ENCODE data around the gene CDKN2A. TPM values are rescaled to one million over a fixed set of nuclear protein-coding genes. Genes with fewer than 3 reads are reported as not detected.

The CDKN2A gene
- total RNA-seq, 4 donors from 2014 or later = 1.3 to 20.9 (median 2.5) TPM

- TF ChIP-seq CTCF (IDR thresholded peaks at IDR 0.05; ENCODE audit: low read depth) = no peak
Measured at GRCh38 chr9:21935631-21936030, 58.6 kb downstream of the CDKN2A start.

- TF ChIP-seq CTCF (IDR thresholded peaks at IDR 0.05; ENCODE audit: low read depth) = no peak
Measured at GRCh38 chr9:21933865-21934264, 60.3 kb downstream of the CDKN2A start.

- TF ChIP-seq CTCF (IDR thresholded peaks at IDR 0.05; ENCODE audit: low read depth) = no peak
Measured at GRCh38 chr9:21933281-21933680, 60.9 kb downstream of the CDKN2A start.

DNA sequence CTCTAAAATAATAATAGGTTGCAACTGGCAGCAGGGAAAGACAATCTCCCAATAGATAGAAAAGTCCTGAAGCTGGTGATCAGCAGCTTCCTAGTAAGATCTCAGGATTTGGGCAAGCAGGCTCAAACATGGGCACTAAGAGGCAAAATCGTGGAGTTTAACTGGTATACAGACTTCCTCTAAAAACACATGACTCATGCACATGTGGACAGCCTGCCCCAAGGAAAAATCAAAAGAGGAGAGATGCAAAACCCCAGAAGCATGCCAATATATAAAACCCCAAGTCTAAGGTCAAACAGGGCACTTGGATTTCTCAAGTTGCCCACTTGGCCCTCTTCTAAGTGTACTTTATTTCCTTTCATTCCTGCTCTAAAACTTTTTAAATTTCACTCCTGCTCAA, 62.8 kb downstream of the CDKN2A start:
- no peak for TF ChIP-seq CTCF (IDR thresholded peaks at IDR 0.05; ENCODE audit: low read depth)

GRCh38 chr9:21927752-21928151, 66.4 kb downstream of the CDKN2A start:
- no peak for TF ChIP-seq CTCF (IDR thresholded peaks at IDR 0.05; ENCODE audit: low read depth)

DNA sequence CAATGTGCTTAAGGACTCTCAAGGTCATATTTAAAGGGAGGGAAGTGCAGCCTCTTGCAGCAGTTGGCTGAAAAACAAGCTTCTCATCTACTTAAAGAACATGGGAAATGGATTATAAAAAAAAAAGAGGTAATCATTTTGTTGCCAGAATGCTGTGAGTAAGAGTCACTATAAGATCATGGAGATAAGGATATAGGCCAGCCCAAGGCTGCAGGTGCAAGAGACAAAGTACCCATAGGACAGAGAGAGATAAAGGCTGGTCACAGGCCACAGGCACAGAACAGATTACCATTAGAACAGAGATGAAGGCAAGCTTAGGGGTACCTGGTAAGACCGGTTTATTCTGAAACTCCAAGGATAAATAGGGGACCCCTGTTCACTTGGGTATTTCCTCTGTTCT, 70.5 kb downstream of the CDKN2A start:
- TF ChIP-seq CTCF (IDR thresholded peaks at IDR 0.05; ENCODE audit: low read depth) = no peak

DNA sequence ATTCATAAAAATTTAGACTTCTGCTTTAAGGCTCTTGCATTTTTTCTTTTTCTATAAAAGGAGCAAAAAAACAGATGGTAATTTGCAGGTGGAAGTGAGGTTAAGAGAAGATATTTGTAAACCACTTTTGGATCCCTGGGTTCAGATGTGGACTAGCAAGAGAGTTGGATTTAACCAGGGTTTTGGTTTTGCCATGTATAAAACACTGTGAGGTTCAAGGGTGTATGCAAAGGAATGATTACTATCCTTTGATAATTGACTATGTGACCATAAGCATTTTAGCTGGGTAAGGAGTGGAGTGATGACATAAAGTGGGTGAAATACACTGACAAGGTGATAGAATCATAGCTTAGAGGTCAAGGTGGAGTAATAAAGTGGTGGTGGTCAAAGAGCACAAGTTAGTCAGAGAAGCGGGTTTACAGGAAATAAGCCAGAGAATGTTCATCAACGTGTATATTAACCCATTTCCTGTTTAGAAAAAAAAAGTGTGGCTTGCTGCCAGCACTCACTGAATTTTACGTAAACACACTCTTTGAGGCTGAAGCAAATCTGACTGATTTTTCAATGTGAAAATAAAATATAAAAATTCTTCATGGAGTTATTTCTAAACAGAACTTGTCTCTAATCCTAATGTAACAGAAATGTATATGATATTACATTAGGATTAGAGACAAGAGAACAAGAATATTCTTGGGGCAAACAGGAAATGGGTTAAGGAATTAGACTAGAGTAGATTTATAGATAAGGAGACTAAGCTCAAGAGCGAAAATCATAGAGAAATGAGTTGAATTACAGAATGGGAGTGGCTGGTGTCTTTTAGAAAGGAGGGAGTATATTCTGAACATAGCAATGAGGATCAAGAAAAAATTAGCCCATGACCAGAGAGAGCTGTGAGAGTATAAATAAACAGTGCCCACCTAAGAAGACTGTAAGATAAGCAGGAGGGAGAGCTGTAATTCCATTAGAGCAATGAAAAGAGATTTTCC, 74.5 kb downstream of the CDKN2A start:
- no peak for TF ChIP-seq CTCF (IDR thresholded peaks at IDR 0.05; ENCODE audit: low read depth)

Other genes with a start within 250 kb of the CDKN2A start
- gene MTAP, start 191.8 kb downstream of the CDKN2A start, total RNA-seq = 10 to 100 TPM; 17.7 to 22.8 (median 20.6) TPM
- 1 to 10 TPM in 1 of 4 donors, not detected in 3; 6.1 TPM for gene CDKN2B-AS1, start 399 bp upstream of the CDKN2A start, total RNA-seq
- 10 to 100 TPM; 29.8 to 95.4 (median 65.4) TPM for gene CDKN2B, start 14.9 kb upstream of the CDKN2A start, total RNA-seq